Esophagus muscularis mucosa (tissue), 4 donors: ENCODE results near the gene PLEKHA6.

Experiments used
- CTCF ChIP-seq, 3 experiments: fragments of 200-600 bp in 2 of 3; fragments of 450-650 bp in 1 of 3; sonication (generic) in 2 of 3; IDR thresholded peaks; one replicate each; pipeline ENCODE4 v1.5.1; 2017 to 2019; ENCODE audit warnings: antibody characterized with exemption in 3 of 3, mild to moderate bottlenecking in 2 of 3, moderate library complexity in 1 of 3
- EP300 ChIP-seq: sonication (generic); formaldehyde crosslinking; IDR thresholded peaks from one replicate; pipeline ENCODE4 v1.6.1; 2017; ENCODE audit warnings: antibody characterized with exemption
- POLR2A ChIP-seq: fragments of 450-650 bp; IDR thresholded peaks from one replicate; pipeline ENCODE4 v1.6.1; 2017; ENCODE audit warnings: antibody characterized with exemption, moderate library complexity, mild to moderate bottlenecking, low read depth

GRCh38 chr1:204203206-204203767 lies 156.4 kb downstream of the PLEKHA6 start:
- TF ChIP-seq CTCF (IDR thresholded peaks at IDR 0.05), result no peak
- TF ChIP-seq POLR2A, result no peak
- TF ChIP-seq EP300, result no peak
